Smooth muscle cell (in vitro differentiated cells): ENCODE measurements around the gene ITLN2. TPM values are rescaled to one million over a fixed set of nuclear protein-coding genes. Genes with fewer than 3 reads are reported as not detected.
A peak's percentile ranks its signal among the peaks of the same experiment; 100 is the strongest.
"Not testable (repeated sequence)": the region's sequence is repeated elsewhere in the genome, so short reads cannot be mapped to it uniquely, and the experiment has no call there.

Experiments used
- DNase-seq: peaks from one replicate; lab custom pipeline; 2025; ENCODE audit not compliant: unreplicated experiment; lab: John Stamatoyannopoulos, UW
- H2AFZ ChIP-seq: fragments of 200-600 bp; sonication (generic); 2 replicates; pipeline ENCODE4 v1.6.0; 2016; ENCODE audit warnings: antibody characterized with exemption, low read depth, mild to moderate bottlenecking
- H3F3A ChIP-seq: fragments of 200-600 bp; sonication (generic); 2 replicates; pipeline ENCODE4 v1.6.0; 2017; ENCODE audit warnings: antibody characterized with exemption, low read depth
- H3K27ac ChIP-seq: fragments of 200-600 bp; sonication (generic); 2 replicates; pipeline ENCODE4 v1.5.1; 2016; ENCODE audit warnings: low read depth, mild to moderate bottlenecking
- H3K27me3 ChIP-seq: fragments of 200-600 bp; sonication (generic); 2 replicates; pipeline ENCODE4 v1.6.1; 2016; ENCODE audit warnings: low read depth, mild to moderate bottlenecking
- H3K36me3 ChIP-seq: fragments of 200-600 bp; sonication (generic); 2 replicates; pipeline ENCODE4 v1.5.1; 2016; ENCODE audit warnings: low read depth
- H3K4me1 ChIP-seq: fragments of 200-600 bp; sonication (generic); 2 replicates; pipeline ENCODE4 v1.5.1; 2016; ENCODE audit warnings: low read depth
- H3K4me2 ChIP-seq: fragments of 200-600 bp; sonication (generic); 2 replicates; pipeline ENCODE4 v1.6.0; 2016; ENCODE audit warnings: mild to moderate bottlenecking
- H3K4me3 ChIP-seq: fragments of 200-600 bp; sonication (generic); 2 replicates; pipeline ENCODE4 v1.5.1; 2016; ENCODE audit warnings: mild to moderate bottlenecking
- H3K79me2 ChIP-seq: fragments of 200-600 bp; sonication (generic); 2 replicates; pipeline ENCODE4 v1.6.0; 2016; ENCODE audit warnings: low read depth, mild to moderate bottlenecking
- H3K9ac ChIP-seq: fragments of 200-600 bp; sonication (generic); 2 replicates; pipeline ENCODE4 v1.6.0; 2016; ENCODE audit warnings: low read depth
- H3K9me3 ChIP-seq: fragments of 200-600 bp; sonication (generic); replicated peaks from 2 replicates; pipeline ENCODE4 v1.5.1; 2016; ENCODE audit warnings: low read depth
- H4K20me1 ChIP-seq: fragments of 200-600 bp; sonication (generic); 2 replicates; pipeline ENCODE4 v1.6.0; 2016; ENCODE audit warnings: low read depth
- WGBS: methylation state at CpG from one replicate; pipeline ENCODE4 v1.1.7; 2016; ENCODE audit warnings: low lambda C conversion rate; 5-methylcytosine and 5-hydroxymethylcytosine counted together
- polyA plus RNA-seq: library from polyadenylated mRNA; unstranded; fragments of >200 nt; fragmentation: Nextera tagmentation; extraction: Ambion mirVana; gene quantifications from 2 replicates; pipeline ENCODE4 v1.2.1, GENCODE V29; 2016
- total RNA-seq: library from RNA; depleted of rRNA; stranded (reverse); fragments of >200 nt; gene quantifications from 2 replicates; pipeline ENCODE4 v1.2.3, GENCODE V29; 2014
- TF ChIP-seq, protein P1 (sequence below): fragments of 200-600 bp; sonication (generic); IDR thresholded peaks from 2 replicates; pipeline ENCODE4 v1.5.1; 2017; ENCODE audit warnings: borderline replicate concordance, mild to moderate bottlenecking, antibody characterized with exemption; ENCODE audit not compliant: insufficient read depth, poor library complexity, severe bottlenecking

Gene ITLN2
- total and polyA plus RNA-seq, 2 experiments from 2014 or later, result not detected

- no peak for DNase-seq
- H3K9me3 ChIP-seq, result no peaks in the 10 kb centered on the region
- no peaks in the 10 kb centered on the region for H3K27me3 ChIP-seq
- H3K4me2 ChIP-seq, result no peak overlapping the region
- H4K20me1 ChIP-seq, result no peaks in the 10 kb centered on the region
- H3K27ac ChIP-seq, result no peak overlapping the region
- TF ChIP-seq, protein P1, sequence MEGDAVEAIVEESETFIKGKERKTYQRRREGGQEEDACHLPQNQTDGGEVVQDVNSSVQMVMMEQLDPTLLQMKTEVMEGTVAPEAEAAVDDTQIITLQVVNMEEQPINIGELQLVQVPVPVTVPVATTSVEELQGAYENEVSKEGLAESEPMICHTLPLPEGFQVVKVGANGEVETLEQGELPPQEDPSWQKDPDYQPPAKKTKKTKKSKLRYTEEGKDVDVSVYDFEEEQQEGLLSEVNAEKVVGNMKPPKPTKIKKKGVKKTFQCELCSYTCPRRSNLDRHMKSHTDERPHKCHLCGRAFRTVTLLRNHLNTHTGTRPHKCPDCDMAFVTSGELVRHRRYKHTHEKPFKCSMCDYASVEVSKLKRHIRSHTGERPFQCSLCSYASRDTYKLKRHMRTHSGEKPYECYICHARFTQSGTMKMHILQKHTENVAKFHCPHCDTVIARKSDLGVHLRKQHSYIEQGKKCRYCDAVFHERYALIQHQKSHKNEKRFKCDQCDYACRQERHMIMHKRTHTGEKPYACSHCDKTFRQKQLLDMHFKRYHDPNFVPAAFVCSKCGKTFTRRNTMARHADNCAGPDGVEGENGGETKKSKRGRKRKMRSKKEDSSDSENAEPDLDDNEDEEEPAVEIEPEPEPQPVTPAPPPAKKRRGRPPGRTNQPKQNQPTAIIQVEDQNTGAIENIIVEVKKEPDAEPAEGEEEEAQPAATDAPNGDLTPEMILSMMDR, result peak; percentile 72
- no peak overlapping the region for H3K9ac ChIP-seq
- H3K4me1 ChIP-seq, result peaks cover 8% of the 10 kb centered on the region
- H2AFZ ChIP-seq, result no peak overlapping the region
- no peaks in the 10 kb centered on the region for H3K79me2 ChIP-seq
- no peaks in the 10 kb centered on the region for H3K36me3 ChIP-seq
- H3K4me3 ChIP-seq, result no peak overlapping the region
- no peaks in the 10 kb centered on the region for H3F3A ChIP-seq
- WGBS, result 66% methylated on average over 8 of the region's 8 CpGs
Observed at GRCh38 chr1:160951443-160952128, 3.0 kb downstream of the ITLN2 start.

GRCh38 chr1:160950657-160951056 is 4.0 kb downstream of the ITLN2 start:
- Histone ChIP-seq H3K4me2 (no peak overlapping the region), H2AFZ (no peak overlapping the region), H3K4me3 (no peak overlapping the region), H4K20me1 (no peaks in the 10 kb centered on the region), H3K27me3 (no peaks in the 10 kb centered on the region), H3K27ac (no peak overlapping the region), H3K36me3 (no peaks in the 10 kb centered on the region), H3K4me1 (peaks cover 8% of the 10 kb centered on the region), H3K9ac (no peak overlapping the region), H3K79me2 (no peaks in the 10 kb centered on the region), H3K9me3 (no peaks in the 10 kb centered on the region), H3F3A (no peaks in the 10 kb centered on the region)
- no peak for DNase-seq
- TF ChIP-seq, protein P1, result no peak
- 100% methylated on average over 3 of the region's 3 CpGs for WGBS

GRCh38 chr1:160949881-160950280 is 4.7 kb downstream of the ITLN2 start:
- no peak overlapping the region for H2AFZ ChIP-seq
- H3K79me2 ChIP-seq, result no peaks in the 10 kb centered on the region
- no peak overlapping the region for H3K4me3 ChIP-seq
- H3K9ac ChIP-seq, result no peak overlapping the region
- DNase-seq, result no peak
- no peaks in the 10 kb centered on the region for H4K20me1 ChIP-seq
- H3K9me3 ChIP-seq, result no peaks in the 10 kb centered on the region
- H3K4me1 ChIP-seq, result peaks cover 8% of the 10 kb centered on the region
- TF ChIP-seq, protein P1, result no peak
- 68% methylated on average over 2 of the region's 2 CpGs for WGBS
- no peaks in the 10 kb centered on the region for H3F3A ChIP-seq
- no peaks in the 10 kb centered on the region for H3K36me3 ChIP-seq
- peak overlapping the region; percentile 85 for H3K27ac ChIP-seq
- no peak overlapping the region for H3K4me2 ChIP-seq
- no peaks in the 10 kb centered on the region for H3K27me3 ChIP-seq

GRCh38 chr1:160949216-160949880 is 5.3 kb downstream of the ITLN2 start:
- not testable (repeated sequence) for H3K4me3 ChIP-seq, H3K79me2 ChIP-seq, H3K27me3 ChIP-seq, H4K20me1 ChIP-seq, DNase-seq, H3K9ac ChIP-seq, H3F3A ChIP-seq, H2AFZ ChIP-seq, H3K36me3 ChIP-seq, H3K9me3 ChIP-seq, H3K4me1 ChIP-seq
- Histone ChIP-seq H3K4me2 (peak overlapping the region; percentile 13), H3K27ac (peak overlapping the region; percentile 85)
- 14% methylated on average over 7 of the region's 7 CpGs for WGBS

DNA sequence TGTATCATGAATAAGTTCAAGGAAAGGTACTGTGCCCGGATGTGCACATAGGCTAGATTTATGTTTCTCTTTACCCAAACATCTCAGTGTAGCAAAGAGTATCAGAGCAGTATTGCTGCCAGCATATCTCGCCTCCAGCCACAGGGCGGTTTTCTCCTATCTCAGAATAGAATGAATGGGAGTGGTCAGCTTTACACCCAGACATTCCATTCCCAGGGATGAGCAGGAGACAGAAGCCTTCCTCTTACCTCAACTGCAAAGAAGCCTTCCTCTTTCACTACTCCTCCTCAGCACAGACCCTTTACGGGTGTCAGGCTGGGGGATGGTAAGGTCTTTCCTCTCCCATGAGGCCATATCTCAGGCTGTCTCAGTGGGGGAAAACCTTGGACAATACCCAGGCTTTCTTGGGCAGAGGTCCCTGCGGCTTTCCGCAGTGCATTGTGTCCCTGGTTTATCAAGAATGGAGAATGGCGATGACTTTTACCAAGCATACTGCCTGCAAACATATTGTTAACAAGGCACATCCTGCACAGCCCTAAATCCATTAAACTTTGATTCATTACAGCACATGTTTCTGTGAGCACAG is 7.3 kb downstream of the ITLN2 start:
- not testable (repeated sequence) for H3K4me1 ChIP-seq, H3F3A ChIP-seq, H3K27ac ChIP-seq, H3K4me3 ChIP-seq, H3K27me3 ChIP-seq, H4K20me1 ChIP-seq, H2AFZ ChIP-seq, DNase-seq, H3K9ac ChIP-seq, H3K36me3 ChIP-seq, H3K9me3 ChIP-seq, H3K4me2 ChIP-seq, H3K79me2 ChIP-seq
- 48% methylated on average over 7 of the region's 7 CpGs for WGBS

DNA sequence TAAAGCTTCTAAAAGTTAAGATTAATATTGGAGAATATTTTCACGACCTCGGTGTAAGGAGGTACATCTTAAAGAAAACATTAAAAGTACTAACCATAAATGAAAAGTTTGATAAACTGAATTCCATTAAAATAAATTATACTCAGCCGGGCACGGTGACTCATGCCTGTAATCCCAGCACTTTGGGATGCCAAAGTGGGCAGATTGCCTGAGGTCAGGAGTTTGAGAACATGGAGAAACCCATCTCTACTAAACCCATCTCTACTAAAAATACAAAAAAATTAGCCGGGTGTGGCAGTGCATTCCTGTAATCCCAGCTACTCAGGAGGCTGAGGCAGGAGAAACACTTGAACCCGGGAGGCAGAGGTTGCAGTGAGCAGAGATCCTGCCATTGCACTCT is 8.7 kb downstream of the ITLN2 start:
- H3K79me2 ChIP-seq, H4K20me1 ChIP-seq, H2AFZ ChIP-seq, H3K9me3 ChIP-seq, H3K4me3 ChIP-seq, DNase-seq, H3K4me1 ChIP-seq, H3F3A ChIP-seq, H3K9ac ChIP-seq, H3K36me3 ChIP-seq, H3K4me2 ChIP-seq, H3K27me3 ChIP-seq, H3K27ac ChIP-seq: not testable (repeated sequence)
- WGBS, result 87% methylated on average over 6 of the region's 6 CpGs
